HG03571 (cell line): ENCODE data around the gene CRB2.
"Not testable (repeated sequence)": the region's sequence is repeated elsewhere in the genome, so short reads cannot be mapped to it uniquely, and the experiment has no call there.

ENCODE experiments used
- ATAC-seq: cut with Tn5 transposase; IDR thresholded peaks from one replicate; pipeline ENCODE4 v1.9.1; 2021; ENCODE audit not compliant: unreplicated experiment

CRB2 gene

DNA sequence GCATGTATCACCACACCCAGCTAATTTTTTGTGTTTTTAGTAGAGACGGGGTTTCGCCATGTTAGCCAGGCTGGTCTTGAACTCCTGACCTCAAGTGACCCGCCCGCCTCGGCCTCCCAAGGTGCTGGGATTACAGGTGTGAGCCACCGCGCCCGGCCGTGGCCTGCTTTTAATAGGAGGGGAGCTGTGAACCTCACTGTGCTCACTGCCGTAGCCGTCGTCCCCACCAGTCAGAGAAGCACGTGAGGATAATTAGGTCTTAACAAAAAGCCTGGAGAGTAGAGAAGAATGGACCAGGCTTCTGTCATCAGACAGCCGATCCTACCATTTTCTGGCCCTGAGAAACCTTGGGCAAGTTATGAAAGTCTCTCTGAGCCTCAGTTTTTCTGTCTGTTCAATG lies 42.9 kb downstream of the CRB2 start:
- ATAC-seq, result not testable (repeated sequence)

DNA sequence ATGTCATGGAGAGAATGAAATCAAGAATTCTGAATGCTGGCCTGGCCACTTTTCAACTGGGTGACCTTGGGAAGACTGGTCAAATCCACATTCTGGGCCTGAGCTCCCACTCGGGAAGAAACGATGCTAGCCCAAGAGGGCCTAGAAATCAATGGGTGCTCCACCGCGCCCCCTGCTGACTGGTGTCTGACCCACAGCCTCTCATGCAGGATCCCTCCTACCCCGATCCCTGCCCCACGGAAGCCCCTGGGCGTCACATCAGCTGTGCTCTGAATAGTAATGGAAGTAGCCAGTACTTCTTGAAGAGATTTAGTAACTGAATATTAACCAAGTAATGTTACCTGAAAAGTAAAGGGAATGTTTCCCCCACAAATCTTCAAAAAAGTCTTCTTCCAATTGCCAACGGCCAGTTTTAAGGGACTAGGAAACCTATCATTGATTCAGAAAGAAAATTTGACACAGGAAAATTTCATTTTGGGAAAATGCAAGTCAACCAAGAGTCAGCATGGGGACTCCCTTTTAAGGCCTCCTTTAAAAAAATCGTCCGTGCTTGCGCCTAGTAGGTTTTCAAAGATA lies 43.9 kb downstream of the CRB2 start:
- ATAC-seq, result no peak

DNA sequence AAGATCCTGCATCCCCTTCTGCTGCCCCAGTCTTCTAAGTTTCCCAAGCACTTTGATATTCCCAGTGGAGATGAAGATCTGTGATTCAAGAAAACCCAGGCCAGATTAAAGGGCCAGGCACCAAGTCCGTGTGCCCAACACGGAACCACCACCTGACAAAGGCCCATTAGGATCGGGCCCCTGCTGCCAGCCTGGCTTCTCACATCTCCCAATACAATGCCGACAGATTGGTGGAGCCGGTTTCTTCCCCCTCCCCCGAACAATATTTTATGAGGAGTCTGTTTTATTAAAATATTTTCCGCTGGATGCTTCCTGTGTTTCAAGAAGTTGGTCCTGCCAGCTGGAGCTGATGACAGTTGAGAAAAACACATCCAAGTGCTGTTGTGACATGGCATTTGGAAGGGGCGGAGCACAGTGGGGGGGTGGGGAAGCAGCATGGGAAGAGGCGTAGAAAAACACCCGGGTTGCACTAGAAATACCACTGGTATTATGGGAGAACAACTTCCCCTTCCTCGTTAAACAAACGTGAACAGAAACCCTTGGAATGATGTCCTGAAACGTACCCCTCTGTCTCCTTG lies 45.0 kb downstream of the CRB2 start:
- ATAC-seq, result no peak

- ATAC-seq, result no peak
These were observed 46.0 kb downstream of the CRB2 start for GRCh38 chr9:123401879-123402513.

DNA sequence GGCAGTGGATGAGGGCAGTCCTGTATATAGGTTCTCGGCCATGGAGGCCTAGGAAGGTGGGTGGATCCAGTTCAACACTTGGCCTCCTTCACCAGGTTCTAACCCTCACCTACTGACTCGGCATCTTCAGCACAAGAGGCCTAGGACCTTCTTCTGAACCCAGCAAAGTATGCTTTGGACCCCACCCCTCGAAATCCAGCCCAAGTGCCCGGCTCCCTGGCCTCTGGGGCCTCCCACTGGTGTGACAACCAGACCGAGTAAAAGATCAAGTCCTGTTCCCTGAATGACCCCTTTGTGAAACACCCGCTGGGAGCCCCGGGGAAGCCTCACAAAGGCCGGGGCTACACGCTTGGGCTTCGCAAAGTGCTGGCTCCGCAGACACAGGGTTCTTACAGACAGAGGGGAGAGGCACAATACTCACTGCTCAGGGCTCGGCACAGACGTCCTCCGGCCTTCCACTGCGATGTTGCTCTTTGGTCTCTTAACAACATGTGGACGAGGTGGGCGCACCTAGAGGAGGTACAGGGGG lies 47.0 kb downstream of the CRB2 start:
- ATAC-seq, result no peak

GRCh38 chr9:123406016-123406415 lies 50.0 kb downstream of the CRB2 start:
- no peak for ATAC-seq

DNA sequence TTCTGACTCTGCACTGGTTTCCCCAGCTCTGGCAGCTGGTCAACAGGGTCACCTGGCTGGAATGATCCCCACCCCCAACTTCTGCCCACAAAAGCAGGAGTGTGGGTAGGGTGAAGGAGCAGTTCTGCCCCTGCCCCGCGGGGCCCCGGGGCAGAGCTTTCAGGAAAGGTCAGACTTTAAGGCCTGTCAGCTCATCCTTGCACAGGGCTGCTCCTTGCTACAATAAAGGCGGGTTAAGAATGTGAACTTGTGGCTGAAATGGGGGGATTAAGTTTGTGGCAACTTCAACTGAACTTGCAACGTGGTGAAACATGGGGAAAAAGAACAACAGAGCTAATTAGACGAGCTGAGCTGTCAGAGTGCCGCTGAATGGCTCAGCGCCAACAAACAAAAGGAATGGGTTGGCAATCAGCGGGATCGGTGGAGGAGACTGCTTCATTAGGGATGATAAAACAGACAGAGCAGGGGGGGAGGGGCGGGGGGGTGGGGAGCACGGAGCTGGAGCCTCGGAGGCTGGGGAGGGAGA lies 50.8 kb downstream of the CRB2 start:
- no peak for ATAC-seq

- no peak for ATAC-seq
These were observed 51.3 kb downstream of the CRB2 start for GRCh38 chr9:123407217-123407851.

DNA sequence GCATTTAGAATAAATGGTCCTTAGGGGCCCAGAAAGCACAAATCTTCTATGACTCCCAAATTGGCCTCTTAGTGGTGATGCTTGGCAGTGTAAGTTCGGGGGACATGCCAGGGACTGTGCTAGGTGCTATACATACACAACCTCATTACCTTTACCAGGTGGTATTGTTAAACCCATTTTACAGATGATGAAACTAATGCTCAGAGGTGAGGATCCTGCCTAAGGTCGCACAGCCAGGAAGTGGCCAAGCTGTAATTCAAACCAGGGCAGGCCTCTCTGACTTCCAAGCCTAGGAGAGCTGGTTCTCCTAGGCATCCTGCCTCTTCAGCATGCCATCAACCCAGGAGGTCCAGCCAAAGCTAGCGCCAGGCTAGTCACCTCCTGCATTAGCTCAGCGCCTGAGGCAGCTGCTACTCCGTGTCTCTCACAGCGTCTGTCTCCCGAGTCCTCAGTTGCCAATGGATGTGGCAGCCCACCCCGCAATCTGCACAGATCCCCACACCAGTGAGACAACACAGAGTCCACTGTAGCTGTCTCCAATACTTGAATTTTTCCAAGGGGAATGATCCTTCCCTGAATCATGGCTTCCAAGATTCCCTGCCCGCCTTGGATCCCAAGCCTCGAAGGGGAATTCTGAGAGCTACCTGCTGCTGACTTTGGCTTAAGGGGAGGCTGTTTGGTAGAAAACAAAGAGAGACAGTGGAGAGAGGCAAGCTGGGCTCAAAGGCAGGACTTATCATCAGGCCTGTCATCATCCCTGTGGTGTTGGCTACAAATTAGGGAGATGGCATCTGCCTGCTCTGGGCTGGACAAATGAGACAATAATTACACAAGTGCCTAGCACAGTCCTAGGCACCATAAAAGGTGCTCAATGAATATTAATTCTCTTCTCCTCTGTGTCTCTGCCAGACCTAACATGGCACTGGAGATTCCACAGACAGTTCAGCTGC lies 52.6 kb downstream of the CRB2 start:
- no peak for ATAC-seq

- ATAC-seq, result no peak
These were observed 54.4 kb downstream of the CRB2 start for GRCh38 chr9:123410281-123410910.

GRCh38 chr9:123411191-123411590 lies 55.2 kb downstream of the CRB2 start:
- ATAC-seq, result no peak

GRCh38 chr9:123411636-123412035 lies 55.6 kb downstream of the CRB2 start:
- no peak for ATAC-seq

GRCh38 chr9:123412171-123412820 lies 56.3 kb downstream of the CRB2 start:
- ATAC-seq, result no peak

GRCh38 chr9:123414204-123414603 lies 58.2 kb downstream of the CRB2 start:
- ATAC-seq, result no peak

DNA sequence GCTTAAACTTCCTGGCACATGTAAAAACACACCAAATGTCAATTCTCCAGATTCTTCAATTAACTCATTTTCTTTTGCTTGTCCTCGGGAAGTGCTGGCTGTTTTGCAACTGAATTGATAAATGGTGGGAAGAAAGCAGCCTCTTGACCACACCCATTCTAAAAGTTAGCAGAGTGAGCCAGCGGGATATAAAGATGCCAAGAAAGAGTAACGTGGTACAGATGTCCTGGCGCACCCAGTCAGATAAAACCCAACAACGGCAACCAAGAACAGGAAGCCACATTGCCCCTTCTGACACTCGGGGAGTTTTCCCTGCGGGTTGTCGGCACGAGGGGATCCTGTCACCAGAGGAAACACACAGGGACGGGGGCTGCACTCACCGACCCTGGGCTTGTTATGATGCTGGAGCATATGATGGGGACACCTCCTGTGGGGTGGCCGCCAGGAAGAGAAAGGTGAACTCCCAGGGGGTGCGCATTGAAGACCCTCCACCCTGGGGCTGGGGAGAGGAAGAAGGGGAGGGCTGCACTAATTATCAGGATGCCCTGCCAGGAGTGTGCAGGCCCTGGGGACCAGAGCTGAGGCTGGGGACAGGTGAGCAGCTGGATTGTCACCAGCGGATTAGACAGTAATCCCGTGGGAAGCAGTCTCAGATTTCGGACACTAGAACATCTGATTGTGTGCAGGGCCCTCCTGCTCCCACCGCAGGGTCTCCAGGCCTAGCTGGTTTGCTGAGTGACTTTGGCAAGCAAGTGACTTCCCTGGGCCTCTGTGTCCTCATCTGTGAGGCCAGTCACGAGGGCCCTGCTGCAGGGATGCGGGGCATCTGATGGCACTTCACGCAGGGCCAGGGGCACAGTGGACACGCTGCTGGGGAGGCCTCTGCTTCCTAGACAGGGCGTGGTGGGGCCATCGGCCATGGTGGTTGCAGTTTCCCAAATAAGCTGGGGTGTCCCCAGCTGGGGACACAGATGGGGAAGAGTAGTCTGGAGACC lies 59.2 kb downstream of the CRB2 start:
- no peak for ATAC-seq

GRCh38 chr9:123416176-123416575 lies 60.2 kb downstream of the CRB2 start:
- ATAC-seq, result no peak

- ATAC-seq, result no peak
These were observed 61.5 kb downstream of the CRB2 start for GRCh38 chr9:123417289-123418051.

GRCh38 chr9:123418052-123418430 lies 62.0 kb downstream of the CRB2 start:
- no peak for ATAC-seq
